ENCODE results near the gene ABCA9. TPM values are rescaled to one million over a fixed set of nuclear protein-coding genes. Genes with fewer than 3 reads are reported as not detected.

ABCA9 gene
- total RNA-seq, 1 donor from 2014 or later = 0.14 TPM

- Mint-ChIP-seq H3K36me3 (ENCODE audit: insufficient read depth) (no peaks in the 10 kb centered on the region), H3K9me3 (ENCODE audit: low read depth) (no peaks in the 10 kb centered on the region), H3K4me1 (ENCODE audit: low read depth) (peaks cover 7% of the 10 kb centered on the region), H3K27ac (no peak overlapping the region), H3K27me3 (no peaks in the 10 kb centered on the region), H3K4me3 (ENCODE audit: low read depth) (no peak overlapping the region)
- DNase-seq (ENCODE audit: low spot score, unreplicated experiment) = no peak
- TF ChIP-seq CTCF (IDR thresholded peaks at IDR 0.05; ENCODE audit: unreplicated experiment) = no peak
Observed at GRCh38 chr17:69096541-69096940, 35.8 kb upstream of the ABCA9 start.

GRCh38 chr17:69093995-69094394, 33.3 kb upstream of the ABCA9 start:
- H3K4me3 Mint-ChIP-seq (ENCODE audit: low read depth) = no peak overlapping the region
- no peak for DNase-seq (ENCODE audit: low spot score, unreplicated experiment)
- TF ChIP-seq CTCF (IDR thresholded peaks at IDR 0.05; ENCODE audit: unreplicated experiment) = no peak
- H3K9me3 Mint-ChIP-seq (ENCODE audit: low read depth) = no peaks in the 10 kb centered on the region
- H3K27me3 Mint-ChIP-seq = no peaks in the 10 kb centered on the region
- peaks cover 7% of the 10 kb centered on the region for H3K4me1 Mint-ChIP-seq (ENCODE audit: low read depth)
- H3K36me3 Mint-ChIP-seq (ENCODE audit: insufficient read depth) = no peaks in the 10 kb centered on the region
- no peak overlapping the region for H3K27ac Mint-ChIP-seq

GRCh38 chr17:69093279-69093789, 32.6 kb upstream of the ABCA9 start:
- H3K27ac Mint-ChIP-seq = no peak overlapping the region
- H3K4me3 Mint-ChIP-seq (ENCODE audit: low read depth) = no peak overlapping the region
- TF ChIP-seq CTCF (IDR thresholded peaks at IDR 0.05; ENCODE audit: unreplicated experiment) = no peak
- no peak for DNase-seq (ENCODE audit: low spot score, unreplicated experiment)
- no peaks in the 10 kb centered on the region for H3K36me3 Mint-ChIP-seq (ENCODE audit: insufficient read depth)
- no peaks in the 10 kb centered on the region for H3K9me3 Mint-ChIP-seq (ENCODE audit: low read depth)
- H3K27me3 Mint-ChIP-seq = no peaks in the 10 kb centered on the region
- peaks cover 7% of the 10 kb centered on the region for H3K4me1 Mint-ChIP-seq (ENCODE audit: low read depth)

GRCh38 chr17:69090365-69090764, 29.6 kb upstream of the ABCA9 start:
- DNase-seq (ENCODE audit: low spot score, unreplicated experiment) = no peak
- no peak for TF ChIP-seq CTCF (IDR thresholded peaks at IDR 0.05; ENCODE audit: unreplicated experiment)
- Mint-ChIP-seq H3K36me3 (ENCODE audit: insufficient read depth) (no peaks in the 10 kb centered on the region), H3K27ac (no peak overlapping the region), H3K4me3 (ENCODE audit: low read depth) (no peak overlapping the region), H3K4me1 (ENCODE audit: low read depth) (peaks cover 7% of the 10 kb centered on the region), H3K9me3 (ENCODE audit: low read depth) (no peaks in the 10 kb centered on the region), H3K27me3 (no peaks in the 10 kb centered on the region)

- TF ChIP-seq CTCF (IDR thresholded peaks at IDR 0.05; ENCODE audit: unreplicated experiment) = no peak
Observed at GRCh38 chr17:69088643-69089200, 28.0 kb upstream of the ABCA9 start.

More at GRCh38 chr17:69088643-69089200, 28.0 kb upstream of the ABCA9 start:
- Mint-ChIP-seq H3K4me1 (ENCODE audit: low read depth) (peaks cover 5% of the 10 kb centered on the region), H3K27me3 (no peaks in the 10 kb centered on the region), H3K4me3 (ENCODE audit: low read depth) (no peak overlapping the region), H3K9me3 (ENCODE audit: low read depth) (peaks cover 6% of the 10 kb centered on the region), H3K36me3 (ENCODE audit: insufficient read depth) (no peaks in the 10 kb centered on the region), H3K27ac (no peak overlapping the region)
- DNase-seq (ENCODE audit: low spot score, unreplicated experiment) = no peak
